Fibroblast of the aortic adventitia (primary cell): Measurements from ENCODE around the gene NRG2. TPM values are rescaled to one million over a fixed set of nuclear protein-coding genes. Genes with fewer than 3 reads are reported as not detected.

Experiments
- DNase-seq: peaks from one replicate; pipeline ENCODE4 v3.0.0-alpha.2; 2010; ENCODE audit warnings: low read depth
- H3K4me3 ChIP-seq: 2 replicates; pipeline ENCODE4 v1.5.1; 2011; ENCODE audit warnings: low read depth, mild to moderate bottlenecking, control low read depth, low read length, moderate library complexity
- CTCF ChIP-seq: IDR thresholded peaks from 2 replicates; pipeline ENCODE4 v1.5.1; 2011; ENCODE audit warnings: mild to moderate bottlenecking, low read length, control low read depth, inconsistent platforms; ENCODE audit not compliant: insufficient read depth
- total RNA-seq: library from RNA; depleted of rRNA; stranded (reverse); fragments of >200 nt; gene quantifications from 2 replicates; pipeline ENCODE4 v1.2.3, GENCODE V29; 2012; ENCODE audit warnings: low replicate concordance

NRG2 gene
- total RNA-seq, 1 donor: 0.36 TPM

- peak; percentile 64 for DNase-seq
- TF ChIP-seq CTCF: peak; percentile 97
- no peak overlapping the region for H3K4me3 ChIP-seq
Measured at GRCh38 chr5:139968547-139969261, 74.4 kb downstream of the NRG2 start.

- TF ChIP-seq CTCF: no peak
- DNase-seq: no peak
Measured at GRCh38 chr5:139967353-139967752, 75.7 kb downstream of the NRG2 start.

GRCh38 chr5:139966856-139967255 is 76.2 kb downstream of the NRG2 start:
- TF ChIP-seq CTCF: no peak
- no peak overlapping the region for H3K4me3 ChIP-seq
- no peak for DNase-seq

More at GRCh38 chr5:139967353-139967752, 75.7 kb downstream of the NRG2 start:
- H3K4me3 ChIP-seq: no peak overlapping the region

GRCh38 chr5:139964994-139965565 is 78.0 kb downstream of the NRG2 start:
- DNase-seq: no peak
- H3K4me3 ChIP-seq: no peak overlapping the region
- TF ChIP-seq CTCF: no peak

- TF ChIP-seq CTCF: no peak
- DNase-seq: no peak
- no peak overlapping the region for H3K4me3 ChIP-seq
Measured at GRCh38 chr5:139964266-139964993, 78.7 kb downstream of the NRG2 start.

- no peak for DNase-seq
- H3K4me3 ChIP-seq: no peak overlapping the region
- TF ChIP-seq CTCF: no peak
Measured at GRCh38 chr5:139962445-139962844, 80.7 kb downstream of the NRG2 start.
